A549 treated with CORT108297 at 1 μM for 4 hours (cell line): ENCODE measurements around the gene NXPH2. TPM values are rescaled to one million over a fixed set of nuclear protein-coding genes. Genes with fewer than 3 reads are reported as not detected.

Source experiments
- total RNA-seq: library from RNA; stranded (reverse); fragments of 200-300 nt; extraction: Qiagen RNA extraction; gene quantifications from 5 replicates; pipeline ENCODE4 v1.2.3, GENCODE V29; 2022

The NXPH2 gene
- not detected in 5 replicates for total RNA-seq

DNA sequence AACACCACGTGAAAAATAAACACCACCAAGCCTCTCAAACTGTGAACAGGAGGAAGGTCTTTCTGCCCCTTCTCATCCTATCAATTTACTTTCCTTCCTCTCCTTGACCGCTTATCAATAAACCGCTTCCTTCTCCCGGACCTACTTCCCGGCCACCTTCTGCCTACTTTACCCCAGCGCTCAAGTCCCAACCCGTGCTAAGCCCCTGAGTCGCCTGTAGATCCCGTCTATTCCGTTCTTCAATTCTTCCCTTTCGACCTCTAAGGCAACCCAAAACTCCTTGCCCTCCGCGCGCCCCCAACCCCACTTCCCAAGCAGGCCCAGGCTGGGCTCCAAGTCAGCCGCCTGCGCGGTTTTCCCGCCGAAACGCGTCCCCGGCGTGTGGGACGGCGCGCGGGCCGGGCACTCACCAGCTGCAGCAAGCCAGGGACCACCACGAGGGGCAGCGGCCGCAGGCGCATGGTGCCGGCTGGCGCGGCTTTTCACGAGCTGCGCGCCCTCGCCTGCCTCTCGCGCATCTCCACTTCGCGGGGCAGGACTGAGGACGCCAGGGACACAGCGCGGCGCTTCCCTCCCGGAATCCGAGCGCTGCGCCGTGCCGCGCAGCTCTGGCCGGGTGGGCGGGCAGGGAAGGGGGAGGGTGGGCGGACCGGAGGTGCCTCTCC, at the start of gene NXPH2:
NXPH2 (minus strand) TSS at position 610 of the 665 bp plus-strand sequence; CDS start at position 461, 149 bp downstream.

